Daoy (cell line): ENCODE measurements around the gene KCNIP2. TPM values are rescaled to one million over a fixed set of nuclear protein-coding genes. Genes with fewer than 3 reads are reported as not detected.

Source experiments
- DNase-seq: peaks from one replicate; pipeline ENCODE4 v3.0.0-alpha.2; 2015; ENCODE audit warnings: low read depth
- total RNA-seq: library from RNA; depleted of rRNA; stranded (reverse); fragments of >200 nt; shearing (Covaris generic); gene quantifications from 2 replicates; pipeline ENCODE4 v1.2.3, GENCODE V29; 2014; rRNA removed

The KCNIP2 gene
- total RNA-seq, 1 experiment from 2014 or later, result 0.40 TPM

GRCh38 chr10:101783736-101784118 is 59.9 kb downstream of the KCNIP2 start:
- no peak for DNase-seq

DNA sequence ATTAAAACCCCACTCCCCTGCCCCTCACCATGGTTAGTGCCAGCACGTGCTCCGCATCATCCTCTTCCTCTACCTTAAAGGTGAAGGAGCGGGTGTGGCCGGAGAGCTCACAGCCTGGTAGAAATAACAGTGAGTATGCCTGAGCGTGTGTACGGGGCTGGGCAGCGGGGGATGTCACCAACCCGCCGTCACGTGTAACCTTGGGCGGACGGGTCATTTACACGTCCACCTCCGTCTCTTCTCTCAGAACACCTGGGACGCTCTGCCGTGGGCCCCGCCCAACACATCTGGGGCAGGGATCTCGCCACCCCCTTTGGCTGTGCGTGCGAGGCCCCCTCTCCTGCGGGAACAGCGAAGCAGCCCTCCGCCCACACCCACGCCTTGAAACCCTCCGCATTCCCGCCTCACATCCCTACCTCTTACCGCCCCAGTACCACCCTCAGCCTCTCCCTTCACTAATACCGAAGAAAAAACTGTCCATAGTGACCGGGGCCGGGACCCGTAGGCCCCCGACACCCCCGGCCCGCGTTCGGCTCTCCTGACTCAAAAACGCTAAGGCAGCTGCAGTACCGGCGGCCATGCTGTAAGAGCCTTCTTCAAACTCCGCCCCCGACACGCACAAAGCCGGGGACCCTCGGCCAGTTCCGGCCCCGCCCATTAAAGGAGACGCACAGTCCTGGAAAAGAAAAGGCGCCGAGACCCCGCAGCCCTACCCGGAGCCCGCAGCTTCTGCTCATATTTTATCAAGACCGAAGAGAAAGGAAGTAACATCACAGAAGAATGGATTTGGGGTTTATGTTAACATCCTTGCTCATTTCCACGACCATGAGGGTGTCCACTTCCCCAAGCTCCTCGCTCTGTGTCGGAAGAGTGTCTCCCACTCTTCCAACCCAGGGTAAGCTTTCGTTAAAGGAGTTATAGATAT is 60.5 kb downstream of the KCNIP2 start, which contains the start of gene NPM3:
TSS of gene NPM3 (minus strand) at position 636 of the 925 bp plus-strand sequence. CDS start at position 580, 56 bp downstream.
- peak; percentile 81 for DNase-seq

DNA sequence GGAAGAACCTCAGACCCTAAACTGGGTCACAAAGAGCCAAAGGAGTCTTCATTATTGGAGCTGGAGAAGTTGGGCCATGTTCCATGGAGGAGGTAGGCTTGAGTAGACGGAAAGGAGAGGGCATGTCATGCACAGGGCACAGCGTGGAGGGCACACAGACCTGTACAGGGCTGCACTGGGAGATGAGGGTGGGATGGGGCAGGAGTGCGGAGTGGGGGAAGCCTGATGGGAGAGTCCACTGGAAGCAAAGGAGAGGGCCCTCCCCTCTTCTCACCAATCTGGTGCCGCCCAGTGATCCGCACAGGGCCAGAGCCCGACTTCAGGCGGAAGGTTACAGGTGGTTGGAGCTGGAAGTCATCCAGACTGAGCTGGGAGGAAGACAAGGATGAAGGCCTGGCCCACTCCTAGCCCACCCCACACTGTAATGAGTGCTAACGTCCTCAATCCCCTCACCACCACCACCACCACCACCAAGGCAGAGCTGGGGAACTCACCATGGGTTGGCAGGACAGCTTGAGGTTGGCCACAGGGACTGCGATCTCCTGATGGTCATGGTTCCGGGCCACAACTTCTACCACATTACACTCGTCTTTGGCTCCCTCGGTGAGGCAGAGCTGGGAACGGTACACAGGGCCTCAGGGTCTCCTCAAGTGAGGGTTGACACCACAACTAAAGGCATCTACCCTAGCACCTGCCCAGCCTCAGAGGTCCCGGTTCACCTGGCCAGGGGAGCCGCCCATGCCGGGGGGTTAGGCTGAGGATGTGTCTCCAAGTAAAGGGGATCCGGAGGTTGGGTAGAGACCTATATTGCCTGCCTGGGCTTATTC is 61.4 kb downstream of the KCNIP2 start:
- DNase-seq, result no peak

DNA sequence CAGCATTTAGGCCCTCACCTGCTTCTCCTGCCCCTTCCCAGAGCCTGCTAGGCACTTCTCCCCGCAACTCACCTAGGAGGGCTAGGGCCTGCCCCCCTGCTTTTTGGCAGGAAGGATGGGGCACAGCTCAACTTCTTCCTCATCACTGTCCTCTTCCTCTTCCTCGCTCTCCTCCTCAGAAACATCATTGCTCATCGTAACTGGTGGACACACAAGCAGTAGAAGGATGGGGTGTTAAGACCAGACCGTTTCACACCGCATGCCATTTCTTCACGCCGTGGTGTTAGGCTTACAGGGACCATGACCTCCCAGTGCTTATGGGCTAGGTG is 62.0 kb downstream of the KCNIP2 start:
- DNase-seq, result no peak

DNA sequence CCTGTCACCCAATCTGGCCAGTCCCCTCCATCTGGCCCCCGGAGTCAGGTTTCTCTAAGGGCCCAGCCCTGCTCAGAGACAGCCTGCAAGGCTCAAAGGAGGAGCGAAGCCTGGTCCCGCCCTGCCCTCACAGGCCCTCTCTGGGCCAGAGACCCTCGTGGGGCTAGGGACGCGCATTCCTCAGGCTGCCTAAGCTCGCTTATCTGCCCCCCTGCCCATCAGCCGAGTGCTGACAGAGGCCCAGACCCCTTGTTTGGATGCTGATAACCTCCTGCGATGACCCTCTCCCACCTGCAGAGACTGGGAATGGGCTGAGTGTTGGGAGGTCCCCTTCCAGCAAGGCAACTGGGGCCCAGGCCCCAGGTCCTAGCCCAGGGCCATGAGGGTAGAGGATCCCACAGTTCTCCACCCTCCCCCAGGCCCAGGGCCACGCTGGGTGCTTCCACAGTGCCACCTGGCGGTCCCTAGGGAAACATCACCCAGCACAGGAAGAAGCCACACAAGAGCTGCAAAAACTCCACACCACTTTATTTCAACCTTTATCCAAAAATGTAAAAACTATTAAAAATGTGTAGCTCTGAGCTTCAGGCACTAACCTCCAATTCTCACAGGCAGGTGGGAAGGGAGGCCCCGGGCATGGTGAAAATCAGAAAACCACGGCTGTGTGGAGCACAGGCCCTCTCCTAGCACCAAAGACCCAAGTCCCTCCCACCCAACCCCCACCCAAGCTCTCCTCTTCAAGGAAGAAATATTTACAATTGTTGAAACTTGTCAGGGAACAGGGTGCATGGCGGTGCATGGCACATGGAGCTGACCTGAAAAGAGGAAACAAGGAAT is 62.6 kb downstream of the KCNIP2 start:
- peak; percentile 72 for DNase-seq

DNA sequence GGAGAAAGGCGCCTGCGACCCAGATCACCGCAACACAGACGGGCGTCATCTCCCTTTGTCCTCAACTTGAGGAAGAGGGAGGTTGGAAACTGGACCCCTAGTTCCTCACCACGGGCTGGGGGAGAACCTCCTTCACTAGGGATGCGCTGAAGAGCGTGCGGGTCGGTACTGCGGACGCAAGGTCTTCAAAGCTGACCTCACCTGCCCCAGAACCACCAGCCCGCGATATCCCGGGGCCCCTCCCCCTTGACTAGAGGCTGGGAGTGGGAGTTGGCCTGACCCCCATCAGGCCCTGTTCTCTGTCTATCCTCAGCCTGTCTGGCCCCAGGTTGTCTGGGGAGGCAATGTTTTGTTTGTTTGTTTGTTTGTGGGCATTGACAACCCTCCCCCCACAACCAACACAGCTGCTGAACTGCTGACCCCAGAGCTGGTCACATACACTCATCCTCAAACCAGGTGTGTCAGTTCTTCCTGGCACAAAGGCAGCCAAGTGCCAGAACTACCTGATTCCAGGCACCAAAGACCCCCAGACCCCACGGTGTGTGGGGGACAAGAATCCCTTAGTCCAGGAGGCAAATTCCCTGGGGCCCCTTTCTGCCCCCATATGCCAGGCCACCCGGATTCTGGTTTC is 63.3 kb downstream of the KCNIP2 start:
- no peak for DNase-seq

GRCh38 chr10:101779544-101780186 is 63.9 kb downstream of the KCNIP2 start:
- peak; percentile 77 for DNase-seq

- no peak for DNase-seq
Observed at GRCh38 chr10:101778781-101779543, 64.6 kb downstream of the KCNIP2 start.

- DNase-seq, result no peak
Observed at GRCh38 chr10:101778151-101778780, 65.3 kb downstream of the KCNIP2 start.

DNA sequence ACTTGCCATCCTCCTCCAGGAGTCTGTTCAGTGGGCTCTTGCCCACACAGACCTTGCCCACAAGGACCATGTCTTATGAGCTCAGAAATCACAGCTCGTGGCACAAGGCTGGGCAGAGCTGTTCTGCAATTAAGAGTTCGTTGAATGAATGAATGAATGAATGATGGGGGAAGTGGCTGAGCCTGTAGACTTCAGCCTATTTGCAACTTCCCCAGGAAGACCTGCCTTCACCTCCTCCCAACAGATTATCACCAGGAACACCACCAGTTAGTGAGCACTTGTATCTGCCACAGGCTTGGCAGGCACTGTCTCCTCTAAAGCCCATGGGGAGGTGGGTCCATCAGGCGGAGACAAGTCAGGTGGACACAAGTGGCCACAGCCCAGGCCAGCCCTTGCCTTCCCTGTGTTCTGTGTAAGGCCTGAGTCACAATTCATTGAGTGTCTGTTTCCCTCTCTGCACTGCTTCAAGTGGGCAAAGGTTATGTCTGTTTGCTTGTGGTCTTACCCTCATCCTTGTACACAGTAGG is 65.9 kb downstream of the KCNIP2 start:
- no peak for DNase-seq

DNA sequence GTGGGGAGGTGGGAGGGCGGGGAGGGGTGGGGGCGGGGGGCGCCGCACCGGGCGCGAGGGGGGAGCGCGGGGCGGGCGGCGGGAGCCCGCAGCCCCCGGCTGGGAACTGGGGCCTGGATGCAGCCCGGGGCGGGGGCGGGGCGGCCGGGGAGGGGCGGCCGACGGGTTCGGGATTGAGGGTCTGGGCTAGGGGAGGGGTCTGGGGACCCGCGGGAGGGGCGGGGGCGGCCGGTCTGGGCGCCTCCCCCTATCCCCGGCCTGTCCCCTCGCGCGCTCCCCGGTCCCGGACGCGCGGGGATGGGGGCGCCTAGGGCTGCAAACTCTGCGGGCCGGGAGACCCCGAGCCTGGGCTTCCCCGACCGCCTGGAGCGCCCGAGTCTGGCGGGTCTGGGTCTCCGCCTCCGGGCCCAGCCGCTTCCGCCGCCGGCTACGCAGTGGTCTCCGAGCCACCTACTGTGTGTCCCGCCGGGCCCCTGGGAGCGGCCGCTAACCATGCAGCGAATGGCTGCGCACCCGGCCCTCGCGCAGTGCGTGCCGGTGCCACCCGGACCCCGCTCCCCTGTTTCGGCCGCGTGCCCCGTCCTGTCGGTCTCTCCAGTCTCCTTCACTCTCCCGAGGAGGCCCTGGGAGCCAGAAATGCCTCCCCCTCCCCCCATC is 67.3 kb downstream of the KCNIP2 start:
- no peak for DNase-seq

Other genes starting within 250 kb of the KCNIP2 start
- gene FBXW4, start 148.6 kb downstream of the KCNIP2 start, total RNA-seq, result 6.1 and 6.5 TPM in 2 replicates
- gene FGF8, start 67.7 kb downstream of the KCNIP2 start, total RNA-seq, result not detected in 2 replicates
- gene NPM3, start 60.4 kb downstream of the KCNIP2 start, total RNA-seq, result 101 and 119 TPM in 2 replicates
- gene OGA, start 25.4 kb downstream of the KCNIP2 start, total RNA-seq, result 47.6 and 58.9 TPM in 2 replicates
- gene ARMH3, start 212.4 kb upstream of the KCNIP2 start, total RNA-seq, result 4.6 and 5.1 TPM in 2 replicates
- 16.0 and 19.7 TPM in 2 replicates for gene HPS6, start 221.5 kb upstream of the KCNIP2 start, total RNA-seq